GM19240 (cell line): ENCODE results near the gene KCTD11.
"Not testable (repeated sequence)": the region's sequence is repeated elsewhere in the genome, so short reads cannot be mapped to it uniquely, and the experiment has no call there.

Experiments used
- DNase-seq: peaks from one replicate; pipeline ENCODE4 v3.0.0; 2011; ENCODE audit warnings: low spot score; ENCODE audit not compliant: insufficient read length

Gene KCTD11

GRCh38 chr17:7343250-7343649, 8.7 kb upstream of the KCTD11 start:
- no peak for DNase-seq

DNA sequence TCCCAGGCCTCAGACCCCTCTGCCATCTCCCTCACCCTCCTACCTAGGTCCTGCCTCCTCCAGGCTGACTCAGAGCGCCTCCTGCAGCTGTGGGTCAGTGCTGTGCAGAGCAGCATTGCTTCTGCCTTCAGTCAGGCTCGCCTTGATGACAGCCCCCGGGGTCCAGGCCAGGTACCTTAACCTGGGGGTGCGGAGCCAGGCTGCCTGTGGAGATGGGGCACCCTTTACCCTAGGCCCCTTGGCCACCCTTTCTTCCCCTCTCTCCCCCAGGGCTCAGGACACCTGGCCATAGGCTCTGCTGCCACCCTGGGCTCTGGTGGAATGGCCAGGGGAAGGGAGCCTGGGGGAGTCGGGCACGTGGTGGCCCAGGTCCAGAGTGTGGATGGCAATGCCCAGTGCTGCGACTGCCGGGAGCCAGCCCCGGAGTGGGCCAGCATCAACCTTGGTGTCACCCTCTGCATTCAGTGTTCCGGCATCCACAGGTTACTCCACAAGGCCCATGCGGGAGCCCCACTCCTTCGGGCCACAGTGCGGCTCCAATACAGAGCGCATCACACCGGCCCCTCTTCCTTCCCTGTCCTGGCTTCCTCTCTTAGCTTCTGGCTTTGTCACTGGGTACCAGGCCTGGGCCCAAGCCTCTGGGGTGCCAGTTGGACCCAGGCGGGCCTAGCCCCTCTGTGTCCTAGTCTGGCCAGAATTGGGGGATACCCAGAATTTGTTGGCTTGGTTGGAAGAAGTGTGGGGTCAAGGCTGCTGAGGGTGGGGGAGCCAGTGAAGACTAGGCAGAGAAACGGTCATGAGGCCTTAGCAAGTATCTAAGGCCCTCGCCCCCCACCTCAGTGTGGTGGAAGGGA, 5.0 kb upstream of the KCTD11 start:
- DNase-seq = no peak

- DNase-seq = no peak
Observed at GRCh38 chr17:7347630-7348477, 4.1 kb upstream of the KCTD11 start.

GRCh38 chr17:7348478-7349242, 3.3 kb upstream of the KCTD11 start:
- no peak for DNase-seq

- no peak for DNase-seq
Observed at GRCh38 chr17:7352503-7352889, 534 bp downstream of the KCTD11 start.

DNA sequence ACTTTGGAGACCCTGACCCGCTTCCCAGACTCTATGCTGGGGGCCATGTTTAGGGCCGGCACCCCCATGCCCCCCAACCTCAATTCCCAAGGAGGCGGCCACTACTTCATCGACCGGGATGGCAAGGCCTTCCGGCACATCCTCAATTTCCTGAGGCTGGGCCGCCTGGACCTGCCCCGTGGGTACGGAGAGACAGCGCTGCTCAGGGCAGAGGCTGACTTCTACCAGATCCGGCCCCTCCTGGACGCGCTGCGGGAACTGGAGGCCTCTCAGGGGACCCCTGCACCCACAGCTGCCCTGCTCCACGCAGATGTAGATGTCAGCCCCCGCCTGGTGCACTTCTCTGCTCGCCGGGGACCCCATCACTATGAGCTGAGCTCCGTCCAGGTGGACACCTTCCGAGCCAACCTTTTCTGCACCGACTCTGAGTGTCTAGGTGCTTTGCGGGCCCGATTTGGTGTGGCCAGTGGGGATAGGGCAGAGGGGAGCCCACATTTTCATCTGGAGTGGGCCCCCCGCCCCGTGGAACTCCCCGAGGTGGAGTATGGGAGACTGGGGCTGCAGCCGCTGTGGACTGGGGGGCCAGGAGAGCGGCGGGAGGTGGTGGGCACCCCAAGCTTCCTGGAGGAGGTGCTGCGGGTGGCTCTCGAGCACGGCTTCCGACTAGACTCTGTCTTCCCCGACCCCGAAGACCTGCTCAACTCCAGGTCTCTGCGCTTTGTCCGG, 1.1 kb downstream of the KCTD11 start:
- DNase-seq = no peak

GRCh38 chr17:7354262-7354843, 2.4 kb downstream of the KCTD11 start:
- DNase-seq = no peak

- no peak for DNase-seq
Observed at GRCh38 chr17:7355053-7355452, 3.1 kb downstream of the KCTD11 start, which contains the start of gene TMEM95. Gene TMEM95 (plus strand): TSS chr17:7355156. CDS start chr17:7355205, 49 bp downstream.

GRCh38 chr17:7355573-7355972, 3.6 kb downstream of the KCTD11 start:
- DNase-seq = no peak

DNA sequence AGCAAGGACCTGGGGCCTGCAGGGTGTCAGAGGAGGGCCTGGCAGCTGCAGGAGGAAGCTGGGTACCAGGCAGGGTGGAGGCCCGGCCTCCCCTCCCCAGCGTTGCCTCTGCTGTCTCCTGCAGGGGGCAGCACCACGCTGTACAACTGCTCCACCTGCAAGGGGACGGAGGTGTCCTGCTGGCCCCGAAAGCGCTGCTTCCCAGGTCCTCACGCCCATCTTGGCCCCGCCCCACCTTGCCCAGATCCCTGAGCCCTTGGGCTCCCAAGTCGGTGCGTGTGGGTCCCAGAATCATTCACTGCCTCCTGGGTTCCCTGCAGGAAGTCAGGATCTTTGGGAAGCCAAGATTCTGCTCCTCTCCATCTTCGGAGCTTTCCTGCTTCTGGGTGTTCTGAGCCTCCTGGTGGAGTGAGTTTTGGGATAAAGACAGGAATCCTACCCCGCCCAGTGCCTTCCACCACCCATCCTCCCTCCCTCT, 4.1 kb downstream of the KCTD11 start:
- peak; percentile 85 for DNase-seq

- DNase-seq = no peak
Observed at GRCh38 chr17:7356756-7357155, 4.8 kb downstream of the KCTD11 start.

DNA sequence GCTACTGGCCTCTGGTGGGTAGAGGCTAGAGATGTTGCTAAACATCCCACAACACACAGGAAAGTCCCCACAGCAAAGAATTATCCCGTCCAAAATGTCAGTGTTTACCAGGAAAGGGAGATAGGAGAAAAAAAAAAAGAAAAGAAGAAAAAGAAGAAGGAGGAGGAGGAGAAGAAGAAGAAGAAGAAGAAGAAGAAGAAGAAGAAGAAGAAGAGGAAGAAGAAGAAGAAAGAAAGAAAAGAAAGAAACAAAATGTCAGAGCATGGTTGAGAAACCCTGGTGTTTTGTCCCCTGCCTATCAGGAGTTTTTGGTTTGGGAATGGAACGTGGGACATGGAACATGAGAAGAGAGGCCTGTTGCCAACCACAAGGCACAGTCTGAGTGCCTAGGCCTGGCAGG, 5.4 kb downstream of the KCTD11 start:
- no peak for DNase-seq

- no peak for DNase-seq
Observed at GRCh38 chr17:7361906-7362305, 9.9 kb downstream of the KCTD11 start.

DNA sequence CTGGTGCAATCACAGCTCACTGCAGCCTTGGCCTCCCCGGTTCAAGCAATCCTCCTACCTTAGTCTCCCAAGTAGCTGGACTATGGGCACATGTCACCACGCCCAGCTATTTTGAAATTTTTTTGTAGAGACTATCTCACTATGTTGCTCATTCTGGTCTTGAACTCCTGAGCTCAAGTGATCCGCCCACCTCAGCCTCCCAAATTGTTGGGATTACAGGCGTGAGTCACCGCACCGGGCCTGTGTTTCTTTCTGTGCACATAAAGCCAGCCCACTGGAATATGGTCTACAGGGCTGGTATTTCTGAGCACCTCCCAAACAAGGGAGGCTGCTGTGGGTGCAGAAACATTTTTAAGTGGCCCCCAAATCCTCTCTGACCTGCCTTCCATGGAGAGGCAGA, 11.3 kb downstream of the KCTD11 start:
- no peak for DNase-seq

DNA sequence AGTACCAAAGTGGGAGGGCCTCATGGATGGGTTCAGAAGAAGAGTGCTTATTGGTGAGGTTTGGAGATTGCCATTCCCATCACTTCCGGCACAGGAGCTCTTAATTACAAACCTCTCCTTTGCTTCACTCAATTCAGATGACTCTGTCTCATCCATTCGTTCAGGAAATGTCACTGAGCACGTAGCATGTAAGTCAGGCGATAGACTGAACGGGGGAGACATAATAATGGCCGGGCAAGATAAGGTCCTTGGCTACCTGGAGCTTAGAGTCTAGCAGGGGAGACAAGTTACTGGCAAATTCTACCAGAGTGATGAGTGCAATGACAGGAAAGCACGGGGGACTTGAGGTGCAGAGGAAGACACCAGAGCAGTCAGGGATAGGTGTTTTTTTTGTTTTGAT, 14.0 kb downstream of the KCTD11 start:
- DNase-seq = not testable (repeated sequence)

DNA sequence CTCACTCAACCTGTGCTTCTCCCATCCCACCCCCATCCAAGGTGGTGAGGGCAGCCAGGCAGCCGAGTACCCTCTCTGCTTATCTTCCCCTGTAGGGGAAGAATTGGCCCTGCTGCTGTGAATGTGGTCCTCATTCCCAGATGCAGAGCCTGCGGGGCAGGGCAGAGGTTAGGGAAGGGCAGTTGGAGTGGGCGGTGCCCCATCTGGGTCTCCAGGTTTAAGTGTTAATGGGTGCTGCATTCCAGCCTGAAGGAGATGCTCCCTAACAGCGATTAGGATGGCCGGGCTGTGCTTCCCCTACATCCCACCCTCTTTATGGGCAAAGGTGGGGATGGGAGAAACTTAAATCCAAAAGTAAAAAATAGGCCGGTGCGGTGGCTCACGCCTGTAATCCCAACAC, 15.1 kb downstream of the KCTD11 start:
- DNase-seq = no peak

DNA sequence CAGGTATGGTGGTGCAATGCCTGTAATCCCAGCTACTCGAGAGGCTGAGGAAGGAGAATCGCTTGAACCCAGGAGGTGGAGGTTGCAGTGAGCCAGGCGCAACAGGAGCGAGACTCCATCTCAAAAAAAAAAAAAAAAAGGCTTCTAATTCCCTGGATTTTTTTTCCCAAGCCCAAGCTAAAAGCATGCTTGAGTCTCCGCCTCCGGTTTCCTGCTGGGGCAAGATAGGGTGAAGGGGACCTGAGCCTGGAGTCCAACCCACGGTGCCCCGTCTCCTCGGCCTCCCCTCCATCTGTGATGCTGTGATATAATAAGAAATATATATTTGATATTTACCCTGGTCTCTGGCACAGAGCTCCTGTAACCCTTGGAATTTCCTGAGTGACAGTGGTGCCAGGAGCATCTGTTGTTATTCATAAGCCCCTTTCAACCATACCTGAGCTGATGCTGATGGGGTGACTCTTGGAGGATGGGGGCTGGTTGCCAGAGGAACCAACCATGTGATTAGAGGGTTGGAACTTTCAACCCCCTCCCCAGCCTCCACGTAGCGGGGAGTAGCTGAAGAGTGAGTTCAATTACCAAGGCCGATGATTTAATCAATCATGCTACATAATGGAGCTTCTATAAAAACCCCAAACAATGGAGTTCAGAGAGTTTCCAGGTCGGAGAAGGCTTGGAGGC, 16.1 kb downstream of the KCTD11 start:
- no peak for DNase-seq

GRCh38 chr17:7368599-7368994, 16.6 kb downstream of the KCTD11 start:
- not testable (repeated sequence) for DNase-seq

DNA sequence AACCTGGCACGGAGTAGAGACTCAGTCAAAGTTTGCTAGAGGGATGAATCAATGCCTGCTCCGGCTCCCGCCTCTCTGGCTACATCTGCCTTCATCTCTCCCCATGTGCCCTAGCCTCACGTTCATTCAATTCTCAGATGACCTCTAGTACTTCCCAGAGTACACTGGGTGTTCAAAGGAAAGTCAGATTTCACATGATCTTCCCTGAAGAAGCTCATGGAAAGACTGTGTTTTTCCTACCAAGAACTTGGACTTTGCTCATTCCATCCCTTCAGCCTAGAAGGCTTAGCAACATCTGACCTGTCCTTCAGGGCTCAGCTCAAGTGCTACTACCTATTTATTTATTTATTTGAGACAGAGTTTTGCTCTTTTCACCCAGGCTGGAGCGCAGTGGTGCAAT, 17.9 kb downstream of the KCTD11 start:
- no peak for DNase-seq

DNA sequence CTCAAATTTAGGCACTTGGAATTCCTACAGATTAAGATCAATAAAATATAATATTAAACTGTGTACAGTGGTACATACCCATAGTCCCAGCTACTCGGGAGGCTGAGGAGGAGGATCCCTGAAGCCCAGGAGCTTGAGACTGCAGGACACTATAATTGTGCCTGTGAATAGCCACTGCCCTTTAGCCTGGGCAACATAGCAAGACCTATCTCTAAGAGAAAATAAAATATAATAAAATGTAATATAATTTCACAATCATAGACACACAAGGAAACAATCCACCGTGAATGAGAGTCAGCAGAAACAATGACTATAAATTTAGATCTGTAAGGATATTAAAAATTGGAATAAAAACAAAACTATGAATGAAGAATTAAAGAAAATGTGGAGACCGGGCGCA, 18.9 kb downstream of the KCTD11 start:
- no peak for DNase-seq
